DMS79 treated with DMSO at 0.1 percent for 48 hours (cell line): ENCODE data around the gene DCLRE1A.
"Not testable (repeated sequence)": the region's sequence is repeated elsewhere in the genome, so short reads cannot be mapped to it uniquely, and the experiment has no call there.

Experiments
- DNase-seq: peaks from one replicate; lab custom pipeline; 2025; lab: John Stamatoyannopoulos, UW

Gene DCLRE1A

DNA sequence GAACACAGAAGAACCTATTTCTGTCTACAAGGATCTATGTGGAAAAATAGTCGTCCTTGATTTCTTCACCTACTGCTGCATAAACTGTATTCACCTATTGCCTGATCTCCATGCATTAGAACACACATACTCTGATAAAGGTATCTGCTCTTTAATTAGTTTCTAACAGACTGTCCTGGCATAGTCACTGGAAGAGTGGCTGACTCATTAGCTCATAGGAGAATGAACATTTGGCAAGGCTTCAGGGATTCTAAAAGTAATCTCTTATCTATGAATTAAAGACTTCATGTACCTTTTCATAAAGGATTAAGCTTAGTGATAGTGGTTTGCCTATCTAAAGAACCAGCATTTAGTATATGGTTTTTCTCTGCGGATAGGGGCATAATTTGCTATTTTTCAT is 4.7 kb upstream of the DCLRE1A start:
- no peak for DNase-seq

DNA sequence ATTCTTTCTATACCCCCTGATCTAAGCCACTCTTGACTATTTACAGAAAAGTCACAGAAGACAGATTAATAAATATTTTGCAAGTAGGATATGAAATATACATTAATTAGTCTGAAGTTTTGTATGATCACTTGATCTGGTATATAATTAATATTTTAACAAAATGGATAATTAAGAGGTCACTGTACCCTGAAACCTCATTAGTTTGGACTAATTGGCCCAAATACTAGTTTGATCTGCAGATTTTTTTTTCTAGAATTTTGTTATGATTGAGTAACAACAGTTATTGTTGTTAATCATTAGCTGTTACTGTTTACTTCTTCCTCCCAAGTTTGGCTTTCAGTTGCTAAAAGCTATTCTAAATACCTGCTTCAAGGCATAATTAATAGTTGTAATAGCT is 3.3 kb upstream of the DCLRE1A start:
- DNase-seq: no peak

DNA sequence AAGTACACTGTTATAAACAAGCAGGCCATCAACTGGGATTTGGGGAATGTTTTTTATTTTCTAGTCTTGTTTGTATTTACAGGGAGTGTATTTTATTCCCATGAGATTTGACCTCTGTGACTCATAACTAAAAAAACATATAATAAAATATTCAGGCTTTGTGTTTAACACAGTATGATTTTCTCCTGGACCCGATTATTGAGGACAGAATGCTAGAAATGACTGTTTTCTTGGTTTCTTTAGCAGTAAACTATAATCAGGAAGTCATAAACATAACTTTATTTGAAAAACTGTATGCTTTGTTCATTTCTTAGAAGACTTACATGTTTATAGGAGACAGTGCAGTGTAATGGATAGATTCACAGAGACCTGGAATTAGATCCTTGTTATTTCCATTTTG is 2.7 kb upstream of the DCLRE1A start:
- no peak for DNase-seq

DNA sequence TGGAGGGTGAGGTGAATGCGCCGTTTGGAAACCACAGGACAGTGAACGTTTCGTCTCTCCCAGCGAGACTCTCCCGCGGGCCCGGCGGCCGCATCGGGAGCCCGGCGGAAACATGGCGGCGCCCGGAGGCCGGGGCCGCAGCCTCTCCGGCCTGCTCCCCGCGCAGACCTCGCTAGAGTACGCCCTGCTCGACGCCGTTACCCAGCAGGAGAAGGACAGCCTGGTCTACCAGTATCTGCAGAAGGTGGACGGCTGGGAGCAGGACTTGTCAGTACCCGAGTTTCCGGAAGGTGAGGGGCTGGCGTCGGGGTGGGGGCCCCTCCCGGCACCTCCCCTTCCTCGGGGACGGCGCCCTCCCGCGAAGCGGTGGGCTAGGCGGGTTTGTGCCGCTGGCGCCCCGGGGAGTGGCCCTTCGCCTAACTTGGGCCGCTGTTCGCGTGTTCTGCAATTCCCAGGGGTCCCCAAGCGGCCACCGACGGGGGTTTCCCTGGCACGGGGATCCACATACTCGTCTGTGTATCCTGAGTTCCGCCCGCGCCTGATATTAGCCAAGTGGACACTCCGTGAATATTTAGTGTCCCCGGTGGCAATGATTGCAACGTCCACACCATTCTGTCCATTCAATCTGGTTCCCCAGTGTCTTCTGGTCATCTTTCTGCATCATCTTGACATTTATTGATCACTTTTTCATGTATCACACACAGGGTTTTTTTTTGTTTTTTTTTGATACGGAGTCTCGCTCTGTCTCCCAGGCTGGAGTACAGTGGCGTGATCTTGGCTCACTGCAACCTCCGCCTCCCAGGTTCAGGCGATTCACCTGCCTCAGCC is 1.1 kb upstream of the DCLRE1A start:
- peak; percentile 26 for DNase-seq

DNA sequence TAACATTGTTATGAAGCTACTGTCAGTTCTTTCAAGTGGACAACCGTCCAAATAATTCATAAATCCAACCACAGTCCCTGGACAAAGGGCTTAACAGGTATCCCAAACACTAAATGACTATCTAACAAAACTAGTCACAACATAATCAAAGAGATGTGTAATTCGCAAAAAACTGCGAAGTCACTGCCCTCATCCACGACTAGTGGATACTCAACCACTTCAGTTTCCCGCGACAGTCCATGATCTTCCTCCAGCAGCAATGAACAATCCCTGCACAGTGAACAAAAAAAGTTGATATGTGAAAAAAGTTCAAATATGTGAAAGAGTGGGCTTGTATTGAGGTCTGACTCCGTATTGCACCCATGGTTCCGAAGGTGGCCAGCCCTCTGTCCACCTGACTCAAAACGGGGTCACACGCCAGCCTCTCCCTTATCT is 287 bp downstream of the DCLRE1A start:
- DNase-seq: no peak

DNA sequence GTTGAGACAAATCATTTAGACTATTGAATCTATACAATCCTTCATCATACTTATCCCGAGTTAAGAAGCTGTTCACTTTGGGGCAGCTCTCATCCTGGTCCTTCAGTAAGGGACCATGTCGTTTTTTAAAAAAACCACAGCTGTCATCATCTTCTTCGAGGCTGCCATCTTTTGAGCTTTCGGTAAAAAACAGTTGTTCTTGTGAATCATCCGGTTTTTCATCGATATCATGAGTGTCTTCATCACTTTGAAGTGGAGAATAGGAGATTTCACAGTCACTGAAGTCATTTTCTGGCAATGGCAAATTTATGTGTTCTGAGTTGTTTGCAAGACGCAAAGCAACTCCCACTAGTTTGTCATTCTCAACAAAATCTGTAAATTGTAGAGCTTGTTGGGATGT is 3.9 kb downstream of the DCLRE1A start:
- DNase-seq: no peak

DNA sequence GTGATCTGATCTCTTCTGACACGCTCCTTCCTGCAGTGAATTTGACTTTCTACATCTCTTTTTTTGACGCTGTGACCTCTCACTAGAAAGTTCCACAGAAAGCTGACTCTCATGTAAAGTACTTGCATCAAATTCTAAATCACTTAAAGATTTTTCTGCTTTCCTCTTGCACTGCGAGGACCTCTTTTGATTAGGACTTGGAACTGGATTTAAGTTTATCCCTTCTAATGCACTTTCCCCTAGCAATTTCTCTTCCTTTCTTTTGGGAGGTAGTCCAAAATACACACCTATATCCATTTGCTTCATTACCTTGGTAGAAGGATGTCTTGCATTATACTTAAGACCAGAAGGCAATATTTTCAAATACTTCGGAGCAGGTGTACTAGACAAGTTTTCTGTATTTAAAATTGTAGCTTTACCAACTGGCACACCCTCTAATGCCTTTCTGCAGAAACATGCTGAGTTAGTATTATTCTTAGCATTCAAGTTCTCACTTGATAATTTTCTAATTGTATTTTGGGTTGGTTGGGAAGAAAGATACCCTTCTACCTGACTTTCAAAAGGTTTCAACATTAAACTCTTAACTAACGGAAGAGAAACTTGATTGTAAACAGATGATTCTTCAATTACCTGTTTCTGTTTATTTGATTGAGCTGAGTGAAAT is 4.6 kb downstream of the DCLRE1A start:
- DNase-seq: no peak

DNA sequence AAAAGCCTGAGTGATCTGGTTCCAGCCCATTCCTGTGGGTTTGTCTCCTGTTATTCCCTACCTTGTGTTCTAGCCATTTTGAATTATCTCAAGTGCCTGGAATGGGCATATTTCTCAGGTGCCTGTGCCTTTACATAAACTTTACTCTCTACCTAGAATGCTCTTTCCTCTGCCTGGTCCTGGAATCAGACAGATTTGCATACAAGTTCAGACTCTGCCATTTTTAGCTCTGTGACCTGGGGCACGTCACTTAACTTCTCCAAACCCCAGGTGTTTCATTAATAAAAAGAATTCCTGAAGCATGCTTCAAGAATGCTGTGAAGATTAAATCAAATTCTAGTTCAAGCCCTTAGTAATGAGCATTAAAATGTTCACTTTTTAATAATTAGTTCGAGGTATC is 7.8 kb downstream of the DCLRE1A start:
- DNase-seq: no peak

DNA sequence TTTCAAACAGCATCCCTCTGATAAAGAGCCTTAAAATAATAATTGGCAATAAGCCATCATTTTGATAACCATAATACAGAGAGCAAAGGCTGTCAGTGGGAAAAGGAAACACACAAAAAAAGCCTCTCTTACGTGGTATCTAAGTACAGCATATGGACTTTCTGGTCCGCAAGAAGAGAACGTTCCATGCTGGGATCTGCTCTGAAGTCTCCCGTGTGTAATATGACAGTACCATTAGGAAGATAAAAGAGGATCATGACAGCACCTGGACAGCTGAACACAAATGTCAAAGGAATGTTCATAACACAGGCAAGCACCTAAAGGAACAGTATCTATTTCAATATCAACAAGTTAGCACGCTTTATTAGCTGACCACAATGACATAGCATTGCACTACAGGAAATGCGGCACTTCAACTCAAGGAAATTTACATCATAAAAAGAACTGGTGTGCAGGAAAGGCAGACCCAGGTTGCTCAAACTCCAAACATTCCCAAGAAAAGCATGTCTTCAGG is 9.9 kb downstream of the DCLRE1A start:
- no peak for DNase-seq

DNA sequence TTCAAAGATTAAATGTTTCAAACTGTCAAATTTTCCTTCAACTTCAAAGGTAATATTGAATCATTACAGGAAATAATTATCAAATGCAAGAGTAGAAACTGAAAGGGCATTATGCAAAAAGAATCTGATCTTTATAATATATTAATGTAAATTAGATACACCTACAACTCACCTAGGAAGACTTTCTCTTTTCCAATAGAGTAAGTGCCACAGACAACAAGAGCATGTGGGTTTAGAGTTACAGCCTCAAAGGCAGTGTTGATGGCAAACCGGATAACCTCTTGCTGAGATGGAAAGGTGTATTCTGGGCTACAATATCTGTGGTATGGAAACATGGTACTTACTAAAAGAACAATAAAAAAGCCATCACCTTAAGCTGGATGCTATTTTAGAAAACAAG is 11.7 kb downstream of the DCLRE1A start:
- DNase-seq: no peak

DNA sequence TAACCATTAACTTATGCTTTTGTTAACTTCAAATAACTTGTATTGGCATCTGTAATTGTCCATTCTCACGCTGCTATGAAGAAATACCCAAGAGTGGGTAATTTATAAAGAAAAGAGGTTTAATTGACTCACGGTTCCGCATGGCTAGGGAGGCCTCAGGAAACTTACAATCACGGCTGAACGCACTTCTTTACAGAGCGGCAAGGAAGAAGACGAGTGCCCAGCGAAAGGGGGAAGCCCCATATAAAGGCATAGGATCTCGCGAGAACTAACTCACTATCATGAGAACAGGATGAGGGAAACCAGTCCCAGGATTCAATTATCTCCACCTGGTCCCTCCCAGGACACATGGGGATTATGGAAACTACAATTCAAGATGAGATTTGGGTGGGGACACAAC is 25.3 kb downstream of the DCLRE1A start:
- DNase-seq: not testable (repeated sequence)

DNA sequence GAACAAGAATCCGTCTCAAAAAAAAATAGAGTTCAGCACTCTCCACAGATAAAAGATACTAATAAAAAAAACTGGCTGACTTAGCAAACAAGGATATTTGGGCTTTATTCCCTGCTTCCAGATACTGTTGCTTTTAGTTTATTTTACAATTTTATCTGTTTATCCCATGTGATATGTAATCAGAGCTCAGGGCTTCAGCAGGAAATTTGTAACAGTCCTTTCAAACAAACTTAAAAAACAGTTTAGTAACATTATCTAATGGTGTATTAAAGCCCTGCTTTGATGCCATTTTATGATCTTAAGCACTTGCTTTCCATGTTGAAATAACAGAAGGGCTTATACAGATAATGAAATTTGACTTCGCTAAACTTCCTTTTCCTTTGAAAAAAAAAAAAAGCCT is 28.1 kb downstream of the DCLRE1A start:
- DNase-seq: no peak

DNA sequence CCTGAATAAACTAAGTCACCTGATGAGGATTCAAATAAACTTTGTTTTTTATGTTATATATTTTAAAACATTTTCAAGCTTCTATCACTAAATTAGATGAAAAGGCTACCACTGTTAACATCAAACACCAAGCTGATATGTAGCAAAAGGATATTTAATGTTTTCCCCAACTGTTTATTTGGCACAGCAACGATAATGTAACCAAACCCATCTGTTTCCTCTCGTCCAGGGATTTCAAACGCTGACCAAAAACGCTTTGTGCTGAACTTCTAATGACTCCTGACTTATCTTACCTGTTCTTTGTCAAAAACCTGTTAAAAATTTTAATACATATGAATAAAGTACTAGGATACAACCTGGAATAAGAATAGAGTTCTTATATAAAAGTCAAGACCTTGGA is 30.5 kb downstream of the DCLRE1A start:
- DNase-seq: no peak

DNA sequence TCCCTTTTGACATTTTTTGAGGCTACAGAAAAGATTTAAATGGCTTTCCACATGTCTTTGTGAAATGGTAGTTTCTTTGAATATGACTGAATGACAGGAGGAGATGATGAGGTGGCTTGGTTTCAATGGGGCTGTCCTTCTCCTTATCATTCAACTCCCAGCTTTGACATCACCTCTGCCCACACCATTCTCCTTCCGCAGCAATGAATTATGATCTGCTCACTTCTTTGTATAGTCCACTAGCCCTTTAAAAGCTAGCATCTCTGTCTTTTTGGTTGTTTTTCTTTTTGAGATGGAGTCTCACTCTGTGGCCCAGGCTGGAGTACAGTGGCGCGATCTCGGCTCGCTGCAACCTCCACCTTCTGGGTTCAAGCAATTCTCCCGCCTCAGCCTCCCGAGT is 31.7 kb downstream of the DCLRE1A start:
- DNase-seq: no peak

DNA sequence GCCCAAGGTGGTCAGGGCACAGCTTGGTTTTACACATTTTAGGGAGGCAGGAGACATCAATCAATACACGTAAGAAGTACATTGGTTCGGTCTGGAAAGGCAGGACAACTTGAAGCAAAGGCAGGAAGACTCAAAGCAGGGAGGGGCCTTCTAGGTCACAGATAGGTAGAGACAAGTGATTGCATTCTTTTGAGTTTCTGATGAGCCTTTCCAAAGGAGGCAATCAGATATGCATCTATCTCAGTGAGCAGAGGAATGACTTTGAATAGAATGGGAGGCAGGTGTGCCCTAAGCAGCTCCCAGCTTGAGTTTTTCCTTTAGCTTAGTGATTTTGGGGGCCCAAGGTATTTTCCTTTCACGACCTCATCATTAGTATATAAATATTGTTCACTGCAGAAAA is 32.6 kb downstream of the DCLRE1A start:
- DNase-seq: not testable (repeated sequence)

DNA sequence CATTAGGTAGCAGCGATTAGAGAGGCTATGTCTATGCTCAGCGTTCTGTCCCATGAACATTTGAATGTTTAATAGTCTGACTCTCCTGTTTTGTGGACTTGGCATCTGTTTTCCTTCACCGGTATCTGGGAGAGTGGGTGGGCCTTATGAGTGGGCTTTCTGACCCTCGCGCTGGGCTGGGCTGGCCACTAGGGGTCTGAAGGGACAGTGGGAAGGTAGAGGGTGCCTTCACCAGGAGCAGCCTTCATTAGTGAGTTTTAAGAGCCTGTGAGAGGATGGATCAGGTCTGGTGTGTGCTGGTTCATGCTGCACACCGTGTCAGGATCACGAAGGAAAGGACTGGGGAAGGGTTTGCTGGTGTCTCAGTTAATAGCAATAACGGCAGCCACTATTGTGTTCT is 33.4 kb downstream of the DCLRE1A start:
- DNase-seq: no peak

DNA sequence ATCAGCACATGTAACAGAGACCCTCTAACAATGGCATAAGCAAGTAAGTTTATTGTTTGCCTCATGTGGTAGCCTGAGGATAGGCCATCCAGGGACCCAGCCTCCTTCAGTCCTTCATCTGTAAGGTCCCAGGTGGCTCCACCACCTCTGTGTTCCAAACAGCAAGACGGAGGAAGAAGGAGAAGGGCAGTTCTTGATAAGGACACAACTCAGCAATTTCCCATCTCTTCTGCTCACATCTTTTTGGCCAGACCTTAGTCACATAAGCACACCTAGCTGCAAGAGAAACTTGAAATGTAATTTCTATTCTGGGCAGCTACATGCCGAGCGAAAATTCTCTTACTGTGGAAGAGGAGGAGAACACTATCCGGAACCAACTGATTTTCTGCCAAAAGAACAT is 33.9 kb downstream of the DCLRE1A start:
- DNase-seq: no peak

DNA sequence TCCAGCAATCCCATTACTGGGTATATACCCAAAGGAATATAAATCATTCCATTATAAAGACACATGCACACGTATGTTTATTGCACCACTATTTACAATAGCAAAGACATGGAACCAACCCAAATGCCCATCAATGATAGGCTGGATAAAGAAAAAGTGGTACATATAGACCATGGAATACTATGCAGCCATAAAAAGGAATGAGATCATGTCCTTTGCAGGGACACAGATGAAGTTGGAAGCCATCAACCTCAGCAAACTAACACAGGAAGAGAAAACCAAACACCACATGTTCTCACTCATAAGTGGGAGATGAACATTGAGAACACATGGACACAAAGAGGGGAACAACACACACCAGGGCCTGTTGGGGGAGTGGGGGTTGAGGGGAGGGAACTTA is 39.2 kb downstream of the DCLRE1A start:
- DNase-seq: not testable (repeated sequence)

DNA sequence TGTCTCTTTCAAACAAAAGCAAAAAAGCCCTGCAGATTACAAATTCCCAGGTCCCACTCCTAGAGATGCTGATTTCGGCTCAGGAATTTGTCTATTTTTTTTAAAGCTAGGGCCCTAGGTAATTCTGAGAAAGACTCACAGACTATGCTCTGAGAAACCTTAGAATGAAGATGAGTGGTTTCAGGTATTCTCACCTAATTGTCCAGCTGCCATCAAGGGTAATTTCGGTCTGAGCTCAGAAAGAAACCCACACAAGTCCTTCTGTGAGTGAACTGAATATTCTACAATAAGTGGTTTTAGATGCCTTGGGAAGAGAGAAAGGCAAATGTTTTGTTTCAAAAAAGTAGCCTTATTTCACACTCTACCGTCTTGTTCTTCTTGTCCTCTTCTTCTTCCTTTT is 45.7 kb downstream of the DCLRE1A start:
- no peak for DNase-seq

DNA sequence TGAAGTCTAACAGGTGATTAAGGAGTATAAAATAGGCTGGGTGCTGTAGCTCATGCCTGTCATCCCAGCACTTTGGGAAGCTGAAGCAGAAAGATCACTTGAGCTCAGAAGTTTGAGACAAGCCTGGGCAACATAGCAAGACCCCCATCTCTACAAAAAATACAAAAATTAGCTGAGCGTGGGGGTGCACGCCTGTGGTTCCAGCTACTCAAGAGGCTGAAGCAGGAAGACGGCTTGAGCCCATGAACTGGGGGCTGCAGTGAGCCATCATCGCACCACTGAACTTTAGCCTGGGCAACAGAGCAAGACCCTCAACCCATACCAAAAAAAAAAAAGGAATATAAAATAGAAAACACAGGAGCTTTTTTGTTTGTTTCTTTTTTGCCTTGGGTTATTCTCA is 47.4 kb downstream of the DCLRE1A start:
- no peak for DNase-seq

DNA sequence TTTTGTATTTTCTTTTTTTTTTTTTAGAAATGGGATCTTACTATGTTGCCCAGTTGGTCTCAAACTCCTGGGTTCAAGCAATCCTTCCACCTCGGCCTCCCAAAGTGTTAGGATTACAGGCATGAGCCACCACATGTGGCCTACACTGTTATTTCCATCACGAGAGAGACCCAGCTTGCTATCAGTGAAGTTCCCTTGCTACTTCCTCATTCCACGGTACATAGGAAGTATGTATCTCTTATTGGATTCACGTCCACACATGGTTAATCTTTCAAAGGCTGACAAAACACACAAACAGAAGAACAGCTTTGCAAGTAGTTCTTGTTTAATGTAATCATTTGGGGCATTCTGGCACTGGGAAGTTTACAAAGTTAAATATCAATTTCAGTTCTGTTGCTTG is 50.9 kb downstream of the DCLRE1A start:
- no peak for DNase-seq

DNA sequence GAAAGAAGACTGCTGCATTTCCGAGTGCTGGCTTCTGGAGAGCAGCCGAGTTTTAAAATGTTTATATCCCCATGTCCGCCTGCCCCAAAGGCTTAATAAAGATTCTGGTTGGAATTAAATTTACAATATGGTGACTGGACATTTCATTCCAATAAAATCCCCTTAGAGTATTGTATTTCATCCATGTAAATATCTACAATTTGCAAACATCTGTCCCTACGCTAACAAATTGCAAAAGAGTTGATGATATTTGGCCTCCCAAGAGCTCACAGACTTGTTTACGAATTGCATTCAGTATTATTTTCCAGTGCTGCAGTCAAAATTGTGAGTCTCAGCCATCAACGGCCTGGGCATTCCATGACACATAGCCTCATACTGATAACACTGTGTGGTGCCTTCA is 52.3 kb downstream of the DCLRE1A start:
- no peak for DNase-seq

DNA sequence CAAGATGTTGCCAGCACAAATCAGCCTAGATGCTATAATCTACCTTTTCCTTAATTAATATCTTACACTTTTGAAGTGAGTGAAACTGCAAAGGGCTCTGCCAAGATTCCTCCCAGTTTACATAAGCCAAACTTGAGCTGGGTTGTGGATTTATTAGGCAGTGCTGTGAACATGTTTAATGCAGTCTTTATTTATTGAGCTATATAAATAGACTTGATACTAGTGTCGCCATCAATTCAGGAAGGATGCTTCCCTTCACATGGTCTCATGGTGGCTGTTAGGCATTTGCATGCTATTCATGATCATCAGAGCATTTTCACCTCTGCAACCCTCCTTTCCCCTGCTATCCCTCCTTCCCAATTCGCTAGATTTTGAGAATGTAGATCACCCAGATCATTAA is 62.2 kb downstream of the DCLRE1A start:
- DNase-seq: no peak
